ENCODE measurements around the gene CUL1.

GRCh38 chr7:148770004-148770403, 71.3 kb downstream of the CUL1 start:
- TF ChIP-seq CTCF (conservative IDR thresholded peaks at IDR 0.05) (no peak), ZFX (IDR thresholded peaks at IDR 0.05) (no peak)
